ENCODE measurements around the gene DHX32. TPM values are rescaled to one million over a fixed set of nuclear protein-coding genes. Genes with fewer than 3 reads are reported as not detected.

Gene DHX32
- total and polyA plus RNA-seq, 2 of the 4 experiments (the other 2 are of a cell fraction), result 15.6 to 27.8 TPM

DNA sequence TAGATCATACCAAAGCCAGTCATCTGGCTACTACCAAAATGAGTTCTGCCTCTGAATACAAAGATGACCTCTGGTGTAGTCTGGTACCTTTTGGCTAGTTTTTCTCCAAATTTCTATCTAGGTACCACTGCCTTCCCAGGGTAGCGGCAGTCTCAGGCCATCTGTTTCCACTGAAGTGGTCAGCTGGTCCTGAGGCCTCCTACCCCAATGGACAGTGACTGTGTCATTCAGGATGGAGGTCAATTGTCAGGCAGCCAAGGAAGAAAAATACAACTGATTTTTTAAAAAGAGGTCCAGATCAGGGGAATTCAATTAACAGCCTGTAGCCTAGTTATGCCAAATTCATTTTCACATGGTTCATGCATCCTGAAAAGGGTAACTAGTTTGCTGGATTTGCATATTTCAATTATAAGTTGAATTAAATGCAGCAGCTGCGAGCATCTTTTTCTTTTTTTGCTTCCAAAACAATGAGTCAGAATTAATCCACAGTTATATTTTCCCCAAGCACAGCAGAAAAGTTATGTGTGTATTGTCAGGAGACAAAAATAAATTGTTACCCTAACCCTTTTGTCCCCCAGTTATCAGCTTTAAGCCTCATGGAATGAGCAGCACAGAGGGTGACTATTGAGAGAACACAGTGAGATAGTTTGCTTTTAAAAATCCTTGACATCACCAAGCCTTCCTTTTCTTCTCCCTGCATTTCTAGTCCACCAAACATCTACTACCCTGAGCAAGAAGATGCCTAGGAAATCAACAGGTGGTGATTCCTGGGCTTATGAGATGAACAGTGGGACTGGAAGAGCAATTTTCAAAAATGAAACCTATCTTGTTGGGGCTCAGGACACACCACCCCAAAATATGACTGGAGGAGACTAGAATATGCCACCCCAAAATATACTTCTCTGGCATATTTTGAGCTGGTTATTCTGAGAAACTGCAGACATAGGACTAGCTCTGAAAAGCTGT, 30.0 kb downstream of the DHX32 start:
- ChIA-PET CTCF (no interaction called here), POLR2A (ENCODE audit: unreplicated experiment) (no interaction called here)
- no peak overlapping the region for H3K4ac ChIP-seq (ENCODE audit: low read depth, low read length)
- no peaks in the 10 kb centered on the region for H3K27me3 ChIP-seq (ENCODE audit: control insufficient read depth, insufficient read depth, low read length)
- dilution Hi-C loops (cut with HindIII; ENCODE audit: low sequenced_read_pairs, unreplicated experiment), result no loop called here
- ATAC-seq (ENCODE audit: low read depth) (peak; percentile 27; the same call in 1 of the 2 replicates), DNase-seq (no peak)
- no peak overlapping the region for H4K5ac ChIP-seq (ENCODE audit: low read depth, low read length)
- H3K9me3 ChIP-seq (ENCODE audit: control insufficient read depth, insufficient read depth, low read length), result no peaks in the 10 kb centered on the region
- TF ChIP-seq CEBPB (IDR thresholded peaks at IDR 0.05; ENCODE audit: low read depth, low read length), result no peak
- no peak for TF ChIP-seq MXI1 (IDR thresholded peaks at IDR 0.05; ENCODE audit: borderline replicate concordance, low read depth, low read length)
- TF ChIP-seq SMC3 (IDR thresholded peaks at IDR 0.05; ENCODE audit: low read depth, low read length), result no peak
- TF ChIP-seq, protein P1, sequence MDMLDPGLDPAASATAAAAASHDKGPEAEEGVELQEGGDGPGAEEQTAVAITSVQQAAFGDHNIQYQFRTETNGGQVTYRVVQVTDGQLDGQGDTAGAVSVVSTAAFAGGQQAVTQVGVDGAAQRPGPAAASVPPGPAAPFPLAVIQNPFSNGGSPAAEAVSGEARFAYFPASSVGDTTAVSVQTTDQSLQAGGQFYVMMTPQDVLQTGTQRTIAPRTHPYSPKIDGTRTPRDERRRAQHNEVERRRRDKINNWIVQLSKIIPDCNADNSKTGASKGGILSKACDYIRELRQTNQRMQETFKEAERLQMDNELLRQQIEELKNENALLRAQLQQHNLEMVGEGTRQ (IDR thresholded peaks at IDR 0.05; ENCODE audit: low read depth, low read length), result no peak
- no peak for TF ChIP-seq FOS (IDR thresholded peaks at IDR 0.05; ENCODE audit: low read depth, low read length)
- TF ChIP-seq, protein P2, sequence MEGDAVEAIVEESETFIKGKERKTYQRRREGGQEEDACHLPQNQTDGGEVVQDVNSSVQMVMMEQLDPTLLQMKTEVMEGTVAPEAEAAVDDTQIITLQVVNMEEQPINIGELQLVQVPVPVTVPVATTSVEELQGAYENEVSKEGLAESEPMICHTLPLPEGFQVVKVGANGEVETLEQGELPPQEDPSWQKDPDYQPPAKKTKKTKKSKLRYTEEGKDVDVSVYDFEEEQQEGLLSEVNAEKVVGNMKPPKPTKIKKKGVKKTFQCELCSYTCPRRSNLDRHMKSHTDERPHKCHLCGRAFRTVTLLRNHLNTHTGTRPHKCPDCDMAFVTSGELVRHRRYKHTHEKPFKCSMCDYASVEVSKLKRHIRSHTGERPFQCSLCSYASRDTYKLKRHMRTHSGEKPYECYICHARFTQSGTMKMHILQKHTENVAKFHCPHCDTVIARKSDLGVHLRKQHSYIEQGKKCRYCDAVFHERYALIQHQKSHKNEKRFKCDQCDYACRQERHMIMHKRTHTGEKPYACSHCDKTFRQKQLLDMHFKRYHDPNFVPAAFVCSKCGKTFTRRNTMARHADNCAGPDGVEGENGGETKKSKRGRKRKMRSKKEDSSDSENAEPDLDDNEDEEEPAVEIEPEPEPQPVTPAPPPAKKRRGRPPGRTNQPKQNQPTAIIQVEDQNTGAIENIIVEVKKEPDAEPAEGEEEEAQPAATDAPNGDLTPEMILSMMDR (conservative IDR thresholded peaks at IDR 0.05; ENCODE audit: low read depth, low read length), result no peak
- TF ChIP-seq, protein P3, sequence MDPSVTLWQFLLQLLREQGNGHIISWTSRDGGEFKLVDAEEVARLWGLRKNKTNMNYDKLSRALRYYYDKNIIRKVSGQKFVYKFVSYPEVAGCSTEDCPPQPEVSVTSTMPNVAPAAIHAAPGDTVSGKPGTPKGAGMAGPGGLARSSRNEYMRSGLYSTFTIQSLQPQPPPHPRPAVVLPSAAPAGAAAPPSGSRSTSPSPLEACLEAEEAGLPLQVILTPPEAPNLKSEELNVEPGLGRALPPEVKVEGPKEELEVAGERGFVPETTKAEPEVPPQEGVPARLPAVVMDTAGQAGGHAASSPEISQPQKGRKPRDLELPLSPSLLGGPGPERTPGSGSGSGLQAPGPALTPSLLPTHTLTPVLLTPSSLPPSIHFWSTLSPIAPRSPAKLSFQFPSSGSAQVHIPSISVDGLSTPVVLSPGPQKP (IDR thresholded peaks at IDR 0.05; ENCODE audit: borderline replicate concordance, low read depth, low read length), result no peak
- no peak for TF ChIP-seq RAD21 (IDR thresholded peaks at IDR 0.05; ENCODE audit: low read length)
- no peak for TF ChIP-seq RCOR1 (IDR thresholded peaks at IDR 0.05; ENCODE audit: insufficient replicate concordance, low read length)
- TF ChIP-seq RFX5 (IDR thresholded peaks at IDR 0.05; ENCODE audit: low read depth, low read length), result no peak
- TF ChIP-seq BHLHE40 (IDR thresholded peaks at IDR 0.05; ENCODE audit: low read depth, low read length), result no peak
- no peak for TF ChIP-seq CHD1 (IDR thresholded peaks at IDR 0.05; ENCODE audit: low read depth, low read length)
- no peak for TF ChIP-seq NFE2L2 (IDR thresholded peaks at IDR 0.05; ENCODE audit: low read depth, low read length)
- TF ChIP-seq MAZ (IDR thresholded peaks at IDR 0.05; ENCODE audit: borderline replicate concordance, low read depth, low read length), result no peak
- no peak for TF ChIP-seq POLR2A (IDR thresholded peaks at IDR 0.05; ENCODE audit: low read depth, low read length)
- no peak overlapping the region for H2BK120ac ChIP-seq (ENCODE audit: low read depth, low read length)
- H4K91ac ChIP-seq (ENCODE audit: insufficient read depth, low read depth, low read length), result no peak overlapping the region
- H2AK9ac ChIP-seq (replicated peaks; ENCODE audit: low read depth, low read length, poor library complexity), result no peak overlapping the region
- BruUV-seq (replicated peaks), result no TSS peak
- no peak overlapping the region for H3K14ac ChIP-seq (replicated peaks; ENCODE audit: low read depth, low read length)
- H2BK15ac ChIP-seq (ENCODE audit: low read depth, low read length), result no peak overlapping the region
- H3K4me2 ChIP-seq (ENCODE audit: low read depth, low read length), result no peak overlapping the region
- no peak overlapping the region for H3K18ac ChIP-seq (ENCODE audit: low read depth, low read length)
- intact Hi-C loops (cut with micrococcal nuclease), result no loop called here
- no peaks in the 10 kb centered on the region for H3K4me1 ChIP-seq (ENCODE audit: control insufficient read depth, insufficient read depth, low read length)
- no peak overlapping the region for H2AK5ac ChIP-seq (ENCODE audit: low read depth, low read length)
- WGBS, 2 experiments (ENCODE audit: extremely low coverage in 2 of 2, insufficient read length in 1 of 2), result no CpG with 5 or more reads among the region's 2 CpGs
- H3K9me1 ChIP-seq (ENCODE audit: insufficient read depth, low read length), result peaks cover 3% of the 10 kb centered on the region; the same call in 1 of the 2 replicates
- no peak overlapping the region for H3K27ac ChIP-seq (ENCODE audit: insufficient read depth, low read length)
- in situ Hi-C loops (cut with MboI; ENCODE audit: low sequenced_read_pairs), result no loop called here
- no peaks in the 10 kb centered on the region; a peak in 1 of 4 replicates for H3K79me1 ChIP-seq (ENCODE audit: low read depth in 1 of 2, low read length in 2 of 2)
- no peak overlapping the region for H3K4me3 ChIP-seq (ENCODE audit: insufficient read depth, low read depth, low read length)
- H2BK5ac ChIP-seq (ENCODE audit: low read depth, low read length, poor library complexity, severe bottlenecking), result no peak overlapping the region
- H4K20me1 ChIP-seq (ENCODE audit: insufficient read depth, low read length), result no peaks in the 10 kb centered on the region
- H3K36me3 ChIP-seq (ENCODE audit: control insufficient read depth, insufficient read depth, low read length), result peaks cover 34% of the 10 kb centered on the region
- H3K56ac ChIP-seq (ENCODE audit: extremely low read depth, insufficient read depth, low read length), result no peak overlapping the region
- no peak overlapping the region for H3K9ac ChIP-seq (ENCODE audit: low read depth, low read length)
- no peak overlapping the region for H2BK20ac ChIP-seq (ENCODE audit: low read depth, low read length)
- H3K23ac ChIP-seq (ENCODE audit: low read depth, low read length), result no peak overlapping the region
- no peak overlapping the region for H4K8ac ChIP-seq (ENCODE audit: low read depth in 2 of 2, low read length in 2 of 2)
- H2AFZ ChIP-seq (replicated peaks; ENCODE audit: low read length, poor library complexity), result no peak overlapping the region

Measured in IMR-90 (cell line).